GM12891 (cell line): ENCODE data around the gene PARM1.
"Not testable (repeated sequence)": the region's sequence is repeated elsewhere in the genome, so short reads cannot be mapped to it uniquely, and the experiment has no call there.

Experiments
- POLR2A ChIP-seq: IDR thresholded peaks from 2 replicates; pipeline ENCODE4 v1.6.1; 2011; ENCODE audit warnings: low read depth, low read length, control low read depth
- POLR2AphosphoS5 ChIP-seq: IDR thresholded peaks from 2 replicates; pipeline ENCODE4 v1.6.1; 2011; ENCODE audit warnings: low read depth, low read length, control low read depth
- POU2F2 ChIP-seq: IDR thresholded peaks from 2 replicates; pipeline ENCODE4 v1.6.1; 2011; ENCODE audit warnings: low read depth, mild to moderate bottlenecking, control low read depth, low read length, moderate library complexity

DNA sequence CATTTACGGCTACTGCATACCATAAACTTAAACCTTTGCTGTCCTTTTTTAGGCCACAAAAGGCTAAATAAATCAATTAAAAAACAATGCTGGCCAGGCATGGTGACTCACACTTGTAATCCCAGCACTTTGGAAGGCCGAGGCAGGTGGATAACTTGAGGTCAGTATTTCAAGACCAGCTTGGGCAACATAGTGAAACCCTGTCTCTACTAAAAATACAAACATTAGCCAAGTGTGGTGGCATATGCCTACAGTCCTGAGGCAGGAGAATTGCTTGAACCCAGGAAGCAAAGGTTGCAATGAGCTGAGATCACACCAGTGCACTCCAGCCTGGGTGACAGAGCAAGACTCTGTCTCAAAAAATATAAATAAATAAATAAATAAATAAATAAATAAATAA lies 61.5 kb downstream of the PARM1 start:
- TF ChIP-seq POLR2AphosphoS5, POU2F2, POLR2A: not testable (repeated sequence)
